HG03354 (cell line): ENCODE results near the gene HSD17B2.
"Not testable (repeated sequence)": the region's sequence is repeated elsewhere in the genome, so short reads cannot be mapped to it uniquely, and the experiment has no call there.

Experiments used
- ATAC-seq: cut with Tn5 transposase; IDR thresholded peaks from one replicate; pipeline ENCODE4 v1.9.1; 2021; ENCODE audit warnings: mild to moderate bottlenecking; ENCODE audit not compliant: unreplicated experiment, poor library complexity, severe bottlenecking

Gene HSD17B2, protein sequence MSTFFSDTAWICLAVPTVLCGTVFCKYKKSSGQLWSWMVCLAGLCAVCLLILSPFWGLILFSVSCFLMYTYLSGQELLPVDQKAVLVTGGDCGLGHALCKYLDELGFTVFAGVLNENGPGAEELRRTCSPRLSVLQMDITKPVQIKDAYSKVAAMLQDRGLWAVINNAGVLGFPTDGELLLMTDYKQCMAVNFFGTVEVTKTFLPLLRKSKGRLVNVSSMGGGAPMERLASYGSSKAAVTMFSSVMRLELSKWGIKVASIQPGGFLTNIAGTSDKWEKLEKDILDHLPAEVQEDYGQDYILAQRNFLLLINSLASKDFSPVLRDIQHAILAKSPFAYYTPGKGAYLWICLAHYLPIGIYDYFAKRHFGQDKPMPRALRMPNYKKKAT

GRCh38 chr16:82034981-82035612 lies at the start of gene HSD17B2:
TSS of gene HSD17B2 (plus strand) at chr16:82035253. CDS start at chr16:82035425, 172 bp downstream.
- no peak for ATAC-seq

GRCh38 chr16:81987121-81987520 lies 47.9 kb upstream of the HSD17B2 start:
- ATAC-seq: no peak

DNA sequence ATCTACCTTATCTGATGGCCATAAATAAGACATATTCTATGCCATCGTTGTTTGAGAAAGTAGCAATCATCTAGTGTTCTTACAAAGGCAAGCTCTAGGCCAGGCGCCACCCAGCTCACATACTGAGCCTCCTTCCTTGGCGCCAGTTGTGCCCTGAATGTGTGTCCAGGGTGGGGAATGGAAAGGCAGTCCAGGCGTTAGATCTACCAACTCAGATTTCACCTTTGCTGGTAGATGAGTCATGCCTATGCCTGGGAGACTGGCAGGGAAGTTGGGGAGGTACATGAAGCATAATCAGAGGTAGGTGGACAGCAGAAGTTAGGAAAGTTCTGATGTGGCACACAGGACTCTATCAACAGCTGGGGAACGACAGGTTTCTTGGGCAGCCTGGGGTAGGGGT lies 47.3 kb upstream of the HSD17B2 start:
- no peak for ATAC-seq

DNA sequence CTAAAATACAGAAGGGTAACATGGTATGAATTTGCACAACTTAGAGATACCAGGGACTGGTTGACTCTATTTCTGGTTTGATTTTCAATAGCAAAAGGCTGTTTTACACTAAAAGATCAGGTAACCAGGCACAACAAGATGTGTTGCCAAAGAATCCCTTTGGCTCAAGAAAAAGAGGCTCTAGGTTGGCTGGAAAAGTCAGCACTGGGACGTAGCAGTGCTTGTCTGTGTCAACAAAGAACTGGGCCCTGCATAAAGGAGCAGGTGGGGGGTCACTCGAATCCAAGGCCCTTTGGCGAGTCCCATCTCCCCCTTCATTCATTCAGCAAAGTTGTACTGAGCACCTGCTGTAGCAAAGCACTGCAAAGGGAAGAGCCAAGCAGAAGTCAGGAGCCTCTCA lies 42.2 kb upstream of the HSD17B2 start:
- ATAC-seq: no peak

- no peak for ATAC-seq
These were observed 40.6 kb upstream of the HSD17B2 start for GRCh38 chr16:81994485-81994884.

DNA sequence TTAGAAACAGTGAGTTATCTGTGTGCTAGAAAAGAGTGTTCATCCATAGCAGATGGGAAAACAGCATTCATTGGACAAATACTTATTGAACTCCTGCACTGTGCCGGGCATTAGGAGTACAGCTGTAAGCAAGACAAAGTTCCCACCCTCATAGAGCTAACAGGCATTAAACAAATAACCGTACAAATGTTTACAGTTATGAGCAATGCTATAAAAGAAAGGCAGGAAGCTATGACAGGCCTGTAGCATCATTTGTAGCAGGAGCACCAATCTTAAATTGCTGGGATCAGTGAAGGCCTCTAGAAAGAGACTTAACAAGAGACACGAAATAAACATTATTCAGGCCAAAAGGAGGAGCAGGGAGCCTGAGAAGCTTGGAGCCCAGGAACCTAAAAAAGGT lies 39.4 kb upstream of the HSD17B2 start:
- no peak for ATAC-seq

DNA sequence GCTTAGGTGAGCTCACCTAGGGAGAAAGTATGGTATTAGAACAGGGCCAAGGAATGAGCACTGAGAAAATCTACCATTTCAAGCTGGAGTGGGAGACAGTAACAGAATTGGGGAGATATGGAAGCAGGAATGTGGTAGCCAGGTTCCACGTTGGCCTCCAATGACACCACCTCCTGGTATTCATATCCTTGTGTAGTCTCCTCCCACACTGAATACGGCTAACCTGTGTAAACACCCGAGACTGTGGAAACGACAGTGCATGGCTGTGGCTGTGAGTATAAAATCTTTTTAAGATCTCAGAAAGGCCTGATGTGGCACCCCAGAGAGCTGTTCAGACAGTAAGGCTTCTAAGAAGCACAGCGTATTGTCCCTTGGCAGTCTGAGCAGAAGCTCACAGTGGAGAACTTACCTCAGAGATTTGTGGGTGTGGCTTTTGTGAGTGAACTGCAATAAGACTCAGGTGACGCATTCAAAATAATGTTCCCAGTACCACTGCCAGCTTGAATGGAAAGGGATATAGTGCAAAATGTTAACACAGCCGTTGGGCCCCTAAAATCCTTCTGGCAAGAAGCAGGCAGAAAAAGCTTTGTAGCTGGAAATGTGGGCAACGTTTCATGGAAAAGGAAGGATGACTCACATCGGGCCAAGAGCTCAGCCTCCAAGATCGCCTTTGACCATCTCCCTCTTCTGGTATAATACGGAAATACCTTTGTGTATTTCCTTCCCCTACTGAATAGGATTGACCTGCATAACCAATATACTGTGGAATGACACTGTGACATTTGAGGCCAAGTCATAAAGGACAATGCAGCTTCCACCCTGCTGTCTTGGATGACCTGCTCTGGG lies 38.2 kb upstream of the HSD17B2 start:
- no peak for ATAC-seq

DNA sequence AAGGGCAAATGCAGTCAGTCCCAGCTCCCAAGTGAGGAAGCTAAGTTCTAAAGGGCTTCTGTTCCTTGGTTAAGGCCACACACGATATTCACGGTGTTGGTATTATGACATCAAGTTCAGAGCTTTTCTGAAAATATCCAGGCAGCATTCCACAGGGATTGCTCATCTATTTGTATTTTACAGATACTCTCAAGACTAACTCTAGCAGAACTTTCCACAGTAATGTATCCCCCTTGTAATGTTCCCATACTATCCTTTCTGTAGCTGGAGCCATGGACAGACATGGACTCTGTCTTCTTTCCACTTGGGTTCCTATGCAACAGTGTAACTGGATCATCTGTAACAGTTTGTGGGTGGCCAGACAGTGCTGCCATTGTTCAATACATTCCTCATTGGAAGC lies 37.3 kb upstream of the HSD17B2 start:
- no peak for ATAC-seq

GRCh38 chr16:82002831-82003230 lies 32.2 kb upstream of the HSD17B2 start:
- ATAC-seq: no peak

- ATAC-seq: no peak
These were observed 30.5 kb upstream of the HSD17B2 start for GRCh38 chr16:82004601-82005000.

DNA sequence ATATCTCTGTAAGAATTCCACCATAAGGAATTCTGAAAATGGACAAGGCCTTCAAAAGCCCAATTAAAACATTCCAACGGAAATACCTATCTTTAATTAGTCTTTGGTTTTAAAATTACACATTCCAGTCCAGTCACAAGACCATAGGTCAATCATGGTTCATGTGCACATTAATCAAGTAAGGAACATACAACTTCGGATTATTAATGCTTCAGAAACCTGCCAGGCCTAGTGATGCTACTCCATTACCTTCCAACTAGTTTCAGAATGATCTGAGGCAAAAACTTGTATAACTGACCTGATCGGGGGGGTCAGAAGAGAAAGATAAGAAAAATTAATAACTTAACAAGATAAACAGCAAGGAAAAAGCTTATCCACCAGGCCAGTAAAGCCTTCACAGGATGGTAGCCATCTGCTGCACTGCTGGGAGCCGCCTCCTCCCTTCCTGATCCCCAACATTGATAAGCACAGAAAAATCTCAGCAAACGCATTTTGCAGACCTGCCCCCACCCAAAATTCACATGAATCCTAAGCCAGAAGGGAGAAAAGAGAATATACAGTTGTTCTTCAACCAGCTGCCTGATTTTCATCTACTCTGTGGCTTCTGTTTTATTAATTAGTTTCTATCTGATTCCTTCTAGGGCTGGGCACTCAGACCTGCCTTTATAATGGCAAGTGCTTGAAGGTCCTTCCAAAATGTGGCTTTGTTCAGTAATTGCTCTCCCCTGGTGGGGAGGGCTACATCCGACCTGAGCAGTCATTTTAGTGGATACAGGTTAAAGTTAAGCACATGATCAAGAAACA lies 29.8 kb upstream of the HSD17B2 start:
- no peak for ATAC-seq

- no peak for ATAC-seq
These were observed 29.0 kb upstream of the HSD17B2 start for GRCh38 chr16:82006036-82006435.

DNA sequence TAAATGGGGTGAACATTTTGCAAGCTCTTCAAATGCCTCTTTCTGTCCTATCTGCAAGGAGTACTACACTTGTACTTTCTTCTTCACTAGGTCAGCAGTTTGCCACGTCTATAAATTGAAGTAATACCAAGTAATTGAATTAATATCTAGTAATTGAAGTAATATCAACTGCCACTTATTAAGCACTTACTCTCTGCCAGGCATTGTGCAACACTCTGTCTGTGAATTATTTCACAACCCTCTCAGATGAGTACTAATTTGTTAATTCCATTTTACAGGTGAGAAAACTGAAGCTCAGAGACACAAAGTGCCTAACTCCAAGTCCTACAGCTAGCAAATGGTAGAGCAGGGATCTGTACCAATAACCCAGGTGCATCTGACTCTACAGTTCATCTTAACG lies 27.9 kb upstream of the HSD17B2 start:
- no peak for ATAC-seq

DNA sequence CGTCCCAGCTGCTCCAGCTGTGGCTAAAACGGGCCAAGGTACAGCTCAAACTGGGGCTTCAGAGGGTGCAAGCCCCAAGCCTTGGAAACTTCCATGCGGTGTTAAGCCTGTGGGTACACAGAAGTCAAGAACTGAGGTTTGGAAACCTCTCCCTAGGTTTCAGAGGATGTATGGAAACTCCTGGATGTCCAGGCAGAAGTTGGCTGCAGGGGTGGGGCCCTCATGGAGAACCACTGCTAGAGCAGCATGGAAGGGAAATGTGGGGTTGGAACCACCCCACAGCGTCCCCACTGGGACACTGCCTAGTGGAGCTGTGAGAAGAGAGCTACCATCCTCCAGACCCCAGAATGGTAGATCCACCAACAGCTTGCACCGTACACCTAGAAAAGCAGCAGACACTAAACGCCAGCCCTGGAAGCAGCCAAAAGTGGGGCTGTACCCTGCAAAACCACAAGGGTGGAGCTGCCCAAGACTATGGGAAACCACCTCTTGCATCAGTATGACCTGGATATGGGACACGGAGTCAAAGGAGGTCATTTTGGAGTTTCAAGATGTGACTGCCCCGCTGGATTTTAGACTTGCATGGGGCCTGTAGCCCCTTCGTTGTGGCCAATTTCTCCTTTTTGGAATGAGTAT lies 26.0 kb upstream of the HSD17B2 start:
- ATAC-seq: no peak

DNA sequence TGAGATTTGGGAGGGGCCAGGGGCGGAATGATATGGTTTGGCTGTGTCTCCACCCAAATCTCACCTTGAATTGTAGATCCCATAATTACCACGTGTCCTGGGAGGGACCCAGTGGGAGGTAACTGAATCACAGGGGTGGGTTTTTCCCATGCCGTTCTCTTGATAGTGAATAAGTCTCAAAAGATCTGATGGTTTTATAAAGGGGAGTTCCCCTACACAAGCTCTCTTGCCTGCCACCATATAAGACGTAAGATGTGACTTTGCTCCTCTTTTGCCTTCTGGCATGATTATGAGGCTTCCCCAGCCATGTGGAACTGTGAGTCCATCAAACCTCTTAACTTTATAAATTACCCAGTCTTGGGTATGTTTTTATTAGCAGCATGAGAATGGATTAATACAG lies 25.3 kb upstream of the HSD17B2 start:
- not testable (repeated sequence) for ATAC-seq

GRCh38 chr16:82010649-82011048 lies 24.4 kb upstream of the HSD17B2 start:
- ATAC-seq: no peak

DNA sequence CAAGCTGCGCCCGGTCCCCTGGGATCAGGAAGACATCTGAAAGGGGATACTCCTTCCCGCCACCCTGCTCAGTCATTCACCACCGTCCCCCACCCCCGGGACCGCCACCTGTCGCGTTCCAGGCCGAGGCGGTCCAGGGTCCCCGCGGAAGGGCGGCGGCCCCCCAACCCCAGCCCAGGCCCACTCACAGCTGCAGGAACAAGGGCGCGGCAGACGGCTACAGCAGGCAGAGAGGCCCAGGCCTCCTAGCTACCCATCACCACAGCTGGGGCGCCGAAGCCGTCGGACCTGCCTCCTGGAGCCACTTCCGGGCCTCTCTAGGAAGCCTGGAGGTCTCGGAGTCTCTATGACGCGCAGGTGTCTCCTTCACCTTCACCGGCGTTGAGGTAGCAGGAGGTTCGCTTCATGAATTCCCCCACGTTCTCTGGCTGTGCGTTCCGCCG lies 23.8 kb upstream of the HSD17B2 start, which contains the start of gene SDR42E1:
SDR42E1 (minus strand) TSS at position 272 of the 443 bp plus-strand sequence. CDS start 10,612 bp downstream, outside the sequence.
- peak; percentile 91 for ATAC-seq

DNA sequence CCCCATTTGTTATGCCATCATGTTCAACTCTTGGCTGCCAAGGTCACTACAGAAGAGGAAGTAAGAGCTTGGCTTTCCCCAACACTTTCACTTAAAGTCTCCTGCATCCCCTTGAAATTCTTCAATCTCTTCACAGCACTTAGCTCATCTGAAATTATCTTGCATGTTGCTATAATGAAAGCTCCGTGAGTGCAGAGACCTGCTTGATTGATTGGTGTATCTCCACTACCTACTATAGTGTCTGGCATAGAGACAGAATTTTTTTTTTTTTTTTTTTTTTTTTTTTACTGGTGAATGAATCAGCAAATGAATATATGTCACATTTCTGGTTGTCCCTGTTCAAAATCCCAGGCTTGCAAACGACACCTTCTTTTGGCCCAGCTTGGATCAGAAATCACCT lies 21.9 kb upstream of the HSD17B2 start:
- ATAC-seq: no peak

- ATAC-seq: no peak
These were observed 18.8 kb upstream of the HSD17B2 start for GRCh38 chr16:82016263-82016662.
